T-cell (primary cell): Measurements from ENCODE around the gene HCFC1. TPM values are rescaled to one million over a fixed set of nuclear protein-coding genes. Genes with fewer than 3 reads are reported as not detected.

Experiments used
- ATAC-seq, 4 experiments: fragments of 200-7000 bp in 3 of 4; fragments of 150-1000 bp in 1 of 4; cut with Tn5 transposase; replicated peaks in 1 of 4; 1 replicate in 3 of 4; 2 replicates in 1 of 4; pipeline ENCODE4 v1.10.0; 2021; ENCODE audit warnings: moderate library complexity in 3 of 4, mild to moderate bottlenecking in 2 of 4, moderate number of reproducible peaks in 1 of 4
- CTCF ChIA-PET, 2 donors: fragments of 300-600 bp; sonication (Branson Sonifier 250); formaldehyde crosslinking; loops; one replicate each; lab custom pipeline; 2022; ENCODE audit warnings: antibody characterized with exemption in 2 of 2; lab: Charles Lee
- POLR2A ChIA-PET, 2 donors: fragments of 300-600 bp; sonication (Branson Sonifier 250); formaldehyde crosslinking; loops; one replicate each; lab custom pipeline; 2022; ENCODE audit warnings: antibody characterized with exemption in 2 of 2; lab: Charles Lee
- DNase-seq, 35 experiments: peaks; one replicate each; pipeline versions ENCODE4 v3.0.0 to v3.0.0-alpha.2; 2013 to 2023
- H3K27ac ChIP-seq: one replicate; pipeline ENCODE4 v1.5.1; 2013; ENCODE audit warnings: low read length
- H3K27me3 ChIP-seq, 2 experiments: replicated peaks in 1 of 2; 1 replicate in 1 of 2; 2 replicates in 1 of 2; pipeline versions ENCODE4 v1.6.1 to v1.7.0; 2013; ENCODE audit warnings: low read length in 1 of 2, mixed read lengths in 1 of 2; ENCODE audit not compliant: control insufficient read depth in 2 of 2, insufficient read depth in 2 of 2; ENCODE audit errors: extremely low read depth in 1 of 2
- H3K36me3 ChIP-seq, 2 donors: 1 replicate in 1 of 2; 2 replicates in 1 of 2; pipeline versions ENCODE4 v1.6.1 to v1.7.0; 2013; ENCODE audit warnings: low read length in 1 of 2; ENCODE audit not compliant: control insufficient read depth in 2 of 2, insufficient read depth in 1 of 2; ENCODE audit errors: extremely low read depth in 1 of 2
- H3K4me1 ChIP-seq, 2 experiments: 1 replicate in 1 of 2; 2 replicates in 1 of 2; pipeline versions ENCODE4 v1.6.1 to v1.7.0; 2013; ENCODE audit warnings: low read length in 2 of 2, mixed read lengths in 1 of 2; ENCODE audit not compliant: insufficient read depth in 2 of 2, control insufficient read depth in 1 of 2; ENCODE audit errors: extremely low read depth in 1 of 2
- H3K4me3 ChIP-seq, 2 donors: 1 replicate in 1 of 2; 2 replicates in 1 of 2; pipeline versions ENCODE4 v1.5.1 to v1.7.0; 2013; ENCODE audit warnings: mild to moderate bottlenecking in 2 of 2, low read length in 1 of 2, moderate library complexity in 1 of 2; ENCODE audit not compliant: control insufficient read depth in 1 of 2; ENCODE audit errors: extremely low read depth in 1 of 2
- H3K9me3 ChIP-seq: 2 replicates; pipeline ENCODE4 v1.7.0; 2013
- H3K27ac Mint-ChIP-seq, 2 donors: one replicate each; pipeline ENCODE4 v1.8.0; 2020 to 2021; ENCODE audit warnings: mild to moderate bottlenecking in 2 of 2, mixed read lengths in 2 of 2
- H3K27me3 Mint-ChIP-seq, 2 donors: one replicate each; pipeline ENCODE4 v1.8.0; 2021 to 2022; ENCODE audit warnings: mixed read lengths in 2 of 2
- H3K36me3 Mint-ChIP-seq: one replicate; pipeline ENCODE4 v1.8.0; 2021; ENCODE audit warnings: mixed read lengths
- H3K4me1 Mint-ChIP-seq, 3 donors: one replicate each; pipeline ENCODE4 v1.8.0; 2020 to 2022; ENCODE audit warnings: mixed read lengths in 3 of 3, mild to moderate bottlenecking in 1 of 3
- H3K4me3 Mint-ChIP-seq, 3 donors: one replicate each; pipeline ENCODE4 v1.8.0; 2020 to 2022; ENCODE audit warnings: mild to moderate bottlenecking in 3 of 3, mixed read lengths in 3 of 3, moderate library complexity in 3 of 3
- H3K9me3 Mint-ChIP-seq, 3 donors: one replicate each; pipeline ENCODE4 v1.8.0; 2020 to 2022; ENCODE audit warnings: mixed read lengths in 3 of 3
- WGBS: methylation state at CpG from one replicate; pipeline ENCODE4 v1.1.5; 2013; ENCODE audit warnings: missing lambda C conversion rate; ENCODE audit not compliant: insufficient coverage; 5-methylcytosine and 5-hydroxymethylcytosine counted together
- total RNA-seq, 35 experiments: library from RNA in 6 of 35; stranded (reverse) in 6 of 35; fragments of 120-200 nt in 1 of 35; gene quantifications; one replicate each; pipeline versions ENCODE4 v1.2.1 to v1.2.4 and lab custom pipeline; 2013 to 2026

HCFC1 gene
- total RNA-seq, 5 donors from 2014 or later (not counting 1 experiment from before 2014, with no cell fraction given) = 67.1 to 73.4 (median 69.2) TPM

DNA sequence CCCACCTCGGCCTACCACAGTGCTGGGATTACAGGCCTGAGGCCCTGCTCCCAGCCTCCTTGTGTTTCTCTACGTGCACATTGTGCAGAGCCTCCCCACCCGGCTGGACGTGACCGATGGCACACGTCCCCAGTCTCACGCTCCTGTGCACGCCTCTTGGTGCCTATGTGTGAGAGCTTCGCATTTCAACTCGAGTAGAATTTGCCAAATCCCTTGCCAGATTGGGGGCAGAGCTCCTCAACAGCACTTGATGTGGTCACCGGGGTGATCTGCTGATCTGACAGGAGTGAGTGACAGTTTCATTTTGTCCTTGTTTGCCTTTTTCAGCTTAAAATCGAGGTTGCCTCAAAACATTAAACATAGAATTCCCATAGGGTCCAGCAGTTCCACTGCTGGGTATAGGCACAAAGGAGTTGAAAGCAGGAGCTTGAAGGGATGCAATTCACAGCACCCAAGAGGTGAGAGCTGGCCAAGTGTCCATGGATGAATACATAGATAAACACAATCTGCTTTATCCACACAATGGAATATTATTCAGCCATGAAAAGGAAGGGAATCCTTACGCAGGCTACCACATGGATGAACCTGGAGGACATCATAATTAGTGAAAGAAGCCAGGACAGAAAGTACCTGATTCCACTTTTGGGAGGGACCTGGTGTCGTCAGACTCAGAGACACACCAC, 18.5 kb upstream of the HCFC1 start:
- Histone ChIP-seq H3K4me1 (peaks cover 0 to 37% of the 10 kb centered on the region in 2 experiments), H3K4me3 (no peak overlapping the region), H3K27ac (peak overlapping the region; percentile 34), H3K27me3 (no peaks in the 10 kb centered on the region), H3K9me3 (no peaks in the 10 kb centered on the region), H3K36me3 (no peaks in the 10 kb centered on the region)
- peak overlapping the region; percentile 36 to 65 (median 64) for H3K4me3 Mint-ChIP-seq
- WGBS = 45% methylated on average over 4 of the region's 14 CpGs
- ChIA-PET POLR2A (no interaction called here), CTCF (interaction anchor here in 1 of 2 donors (0.9 kb wide), 1 partner anchor 12 kb away, joined by 3 read pairs; no protein-coding TSS in a partner anchor)
- H3K36me3 Mint-ChIP-seq = no peaks in the 10 kb centered on the region
- H3K4me1 Mint-ChIP-seq = peaks cover 19 to 31% (median 19%) of the 10 kb centered on the region in 3 donors
- H3K9me3 Mint-ChIP-seq = no peaks in the 10 kb centered on the region
- peak overlapping the region; percentile 89 to 91 for H3K27ac Mint-ChIP-seq
- peak in 3 of 35 experiments; percentile 31 to 50 (median 39) for DNase-seq
- peaks cover 0 to 12% of the 10 kb centered on the region in 2 donors for H3K27me3 Mint-ChIP-seq
- peak; percentile 24 to 55 (median 38) for ATAC-seq

DNA sequence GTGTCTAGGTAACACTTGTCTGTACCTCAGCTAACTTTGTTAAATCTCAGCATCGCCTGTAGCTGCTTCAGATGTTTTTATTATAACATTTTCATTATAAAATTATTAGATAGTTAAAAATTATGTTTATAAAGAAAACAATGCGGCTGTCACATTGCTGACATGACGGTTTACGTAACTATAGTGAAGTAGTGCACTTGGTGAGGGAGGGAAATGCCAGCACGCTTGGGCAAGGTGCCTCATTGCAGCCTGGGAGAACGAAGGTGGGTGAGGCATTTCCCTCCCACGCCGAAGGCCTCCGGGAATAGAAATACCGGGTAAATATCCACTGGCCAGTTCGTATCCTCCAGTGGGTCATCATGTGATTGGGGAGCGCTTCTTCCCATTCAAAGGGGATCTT, 16.9 kb upstream of the HCFC1 start:
- no peak for ATAC-seq
- no peaks in the 10 kb centered on the region for H3K9me3 Mint-ChIP-seq
- Histone ChIP-seq H3K27me3 (no peaks in the 10 kb centered on the region), H3K4me3 (no peak overlapping the region), H3K36me3 (no peaks in the 10 kb centered on the region), H3K4me1 (peaks cover 0 to 53% of the 10 kb centered on the region in 2 experiments), H3K27ac (no peak overlapping the region), H3K9me3 (no peaks in the 10 kb centered on the region)
- 100% methylated on average over 6 of the region's 12 CpGs for whole genome bisulfite sequencing
- ChIA-PET CTCF (no interaction called here), POLR2A (no interaction called here)
- H3K4me1 Mint-ChIP-seq = peaks cover 28 to 46% (median 33%) of the 10 kb centered on the region in 3 donors
- no peak overlapping the region for H3K27ac Mint-ChIP-seq
- DNase-seq = no peak
- H3K4me3 Mint-ChIP-seq = no peak overlapping the region
- H3K36me3 Mint-ChIP-seq = no peaks in the 10 kb centered on the region
- peaks cover 0 to 15% of the 10 kb centered on the region in 2 donors for H3K27me3 Mint-ChIP-seq

DNA sequence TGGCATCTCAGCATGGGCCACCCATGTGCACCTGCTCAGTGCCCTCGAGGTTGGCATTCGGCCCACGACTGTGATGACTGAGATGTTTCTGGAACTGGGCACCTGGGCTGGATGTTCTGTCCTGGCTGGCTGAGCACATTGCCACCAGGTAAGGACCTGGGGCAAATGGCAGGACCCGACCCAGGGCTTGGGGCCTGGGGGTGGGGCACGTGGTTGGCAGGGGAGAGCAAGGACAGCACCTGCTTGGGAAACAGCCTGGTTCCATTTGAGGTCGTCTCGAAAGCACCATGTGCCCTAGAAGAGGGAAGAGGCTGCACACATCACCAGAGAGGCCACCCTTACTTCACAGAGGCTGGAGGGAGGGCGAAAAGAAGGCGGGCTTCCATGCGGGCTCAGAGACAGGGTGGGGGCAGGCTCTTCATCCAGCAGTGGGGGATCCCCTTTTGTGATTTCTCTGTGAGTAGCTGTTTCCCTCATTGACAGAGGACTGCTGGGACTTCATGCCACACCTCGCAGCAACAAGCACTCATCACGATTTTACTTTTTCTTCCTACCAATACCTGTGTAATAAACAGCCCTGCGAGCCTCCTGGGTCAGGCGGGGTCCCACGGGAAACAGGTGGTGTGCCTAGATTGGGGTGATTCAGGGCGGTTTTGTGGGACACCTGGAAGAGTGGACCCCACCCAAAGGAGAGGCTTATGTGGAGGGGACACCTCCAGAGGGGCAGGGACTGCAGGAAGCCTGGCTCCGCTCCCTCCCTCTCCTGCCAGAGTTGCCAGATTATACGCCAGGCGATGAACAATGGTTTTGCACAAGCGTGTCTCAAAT, 12.9 kb upstream of the HCFC1 start:
- H3K4me3 ChIP-seq = no peak overlapping the region
- WGBS = 63% methylated on average over 3 of the region's 20 CpGs

DNA sequence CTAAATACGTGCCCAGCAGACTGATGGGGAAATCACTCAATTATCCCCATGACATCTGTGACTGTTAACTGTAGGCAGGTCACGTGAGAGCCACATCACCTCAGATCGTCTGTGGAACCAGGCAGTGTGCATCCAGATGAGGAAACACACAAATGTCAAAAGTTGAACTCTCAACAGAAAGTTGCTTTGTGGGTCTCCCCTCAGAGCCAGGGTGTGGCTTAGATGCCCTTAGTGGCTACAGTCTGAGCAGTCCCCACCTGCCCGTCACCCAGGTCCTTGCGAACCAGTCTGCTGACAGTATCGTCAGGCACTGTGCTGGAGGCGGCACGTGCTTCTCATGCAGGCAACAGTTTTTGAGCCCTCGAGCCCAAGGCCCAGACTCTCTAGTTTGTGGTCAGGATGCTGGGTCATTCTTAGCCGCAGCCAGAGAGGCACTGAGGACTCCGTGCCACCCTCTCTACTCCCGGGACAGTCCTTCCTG, 11.7 kb upstream of the HCFC1 start:
- ChIA-PET POLR2A (no interaction called here), CTCF (interaction anchor here in 1 of 2 donors (1.0 kb wide), 1 partner anchor 35 kb away, joined by 4 read pairs; no protein-coding TSS in a partner anchor)
- H3K27me3 Mint-ChIP-seq = peaks cover 0 to 6% of the 10 kb centered on the region in 2 donors
- H3K4me1 ChIP-seq = peaks cover 17 to 74% of the 10 kb centered on the region in 2 experiments
- peak overlapping the region; percentile 95 to 98 for H3K27ac Mint-ChIP-seq
- H3K4me3 ChIP-seq = no peak overlapping the region
- peak overlapping the region; percentile 93 for H3K27ac ChIP-seq
- H3K27me3 ChIP-seq = no peaks in the 10 kb centered on the region
- peak overlapping the region; percentile 17 to 77 (median 36) for H3K4me3 Mint-ChIP-seq
- no peaks in the 10 kb centered on the region for H3K9me3 ChIP-seq
- DNase-seq (peak in 1 of 35 experiments; percentile 33), ATAC-seq (no peak)
- 100% methylated on average over 3 of the region's 12 CpGs for WGBS
- no peaks in the 10 kb centered on the region for H3K36me3 Mint-ChIP-seq
- H3K9me3 Mint-ChIP-seq = no peaks in the 10 kb centered on the region
- H3K36me3 ChIP-seq = no peaks in the 10 kb centered on the region
- H3K4me1 Mint-ChIP-seq = peaks cover 34 to 59% (median 49%) of the 10 kb centered on the region in 3 donors

More for the DNA sequence above, 12.9 kb upstream of the HCFC1 start:
- CTCF ChIA-PET = interaction anchor here in 1 of 2 donors (0.6 kb wide), 1 partner anchor 103 kb away, joined by 3 read pairs; no protein-coding TSS in a partner anchor
- peaks cover 17 to 77% of the 10 kb centered on the region in 2 experiments for H3K4me1 ChIP-seq
- POLR2A ChIA-PET = interaction anchor here in 1 of 2 donors (0.5 kb wide), 1 partner anchor 386 kb away, joined by 21 read pairs; no protein-coding TSS in a partner anchor
- peak overlapping the region; percentile 95 to 98 for H3K27ac Mint-ChIP-seq
- no peaks in the 10 kb centered on the region for H3K36me3 ChIP-seq
- H3K9me3 Mint-ChIP-seq = no peaks in the 10 kb centered on the region
- no peaks in the 10 kb centered on the region for H3K9me3 ChIP-seq
- H3K4me3 Mint-ChIP-seq = peak overlapping the region; percentile 61 to 76 (median 76)
- H3K27me3 ChIP-seq = no peaks in the 10 kb centered on the region
- H3K4me1 Mint-ChIP-seq = peaks cover 38 to 63% (median 52%) of the 10 kb centered on the region in 3 donors
- peak; percentile 17 to 60 (median 32) for ATAC-seq
- peak in 13 of 35 experiments; percentile 3 to 73 (median 33) for DNase-seq
- peaks cover 0 to 10% of the 10 kb centered on the region in 2 donors for H3K27me3 Mint-ChIP-seq
- H3K36me3 Mint-ChIP-seq = no peaks in the 10 kb centered on the region
- peak overlapping the region; percentile 93 for H3K27ac ChIP-seq

DNA sequence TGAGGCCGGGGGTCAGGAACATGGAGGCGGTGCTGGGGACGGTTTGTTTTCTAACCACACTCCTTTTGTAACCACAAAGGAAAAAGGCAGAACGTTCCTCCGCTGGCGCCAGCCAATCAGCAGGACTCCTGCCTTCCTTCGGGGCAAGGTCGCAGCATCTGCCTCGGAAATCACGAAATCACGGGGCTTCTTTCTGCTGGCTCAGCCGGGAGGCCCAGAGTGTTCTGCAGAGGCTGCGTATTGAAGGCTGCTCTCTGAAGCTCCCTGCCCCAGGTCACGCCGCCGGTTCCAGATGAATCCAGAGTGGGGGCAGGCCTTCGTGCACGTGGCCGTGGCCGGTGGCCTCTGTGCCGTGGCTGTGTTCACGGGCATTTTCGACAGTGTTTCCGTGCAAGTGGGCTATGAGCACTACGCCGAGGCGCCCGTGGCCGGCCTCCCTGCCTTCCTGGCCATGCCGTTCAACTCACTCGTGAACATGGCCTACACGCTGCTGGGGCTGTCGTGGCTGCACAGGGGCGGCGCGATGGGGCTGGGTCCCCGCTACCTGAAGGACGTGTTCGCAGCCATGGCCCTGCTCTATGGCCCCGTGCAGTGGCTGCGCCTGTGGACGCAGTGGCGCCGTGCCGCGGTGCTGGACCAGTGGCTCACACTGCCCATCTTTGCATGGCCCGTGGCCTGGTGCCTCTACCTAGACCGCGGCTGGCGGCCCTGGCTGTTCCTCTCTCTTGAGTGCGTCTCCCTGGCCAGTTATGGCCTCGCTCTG, 10.3 kb upstream of the HCFC1 start:
- CTCF ChIA-PET = interaction anchor here (1.0 to 1.3 kb wide), 2 partner anchors 10 to 13 kb away, joined by 4 to 5 read pairs; partner anchors contain the start of gene HCFC1 (in 1 of the 2)
- peak; percentile 54 to 63 (median 58) for ATAC-seq

More for the DNA sequence above, 10.3 kb upstream of the HCFC1 start:
- POLR2A ChIA-PET = no interaction called here
- no peaks in the 10 kb centered on the region for H3K9me3 ChIP-seq
- Mint-ChIP-seq H3K9me3 (no peaks in the 10 kb centered on the region), H3K36me3 (no peaks in the 10 kb centered on the region), H3K4me3 (peak overlapping the region; percentile 74 to 77 (median 75)), H3K27ac (peak overlapping the region; percentile 95 to 98), H3K27me3 (peaks cover 0 to 3% of the 10 kb centered on the region in 2 donors), H3K4me1 (peaks cover 34 to 54% (median 45%) of the 10 kb centered on the region in 3 donors)
- peaks cover 17 to 70% of the 10 kb centered on the region in 2 experiments for H3K4me1 ChIP-seq
- WGBS = 43% methylated on average over 30 of the region's 52 CpGs
- H3K27ac ChIP-seq = peak overlapping the region; percentile 93
- H3K27me3 ChIP-seq = no peaks in the 10 kb centered on the region
- H3K36me3 ChIP-seq = no peaks in the 10 kb centered on the region
- peak in 34 of 35 experiments; percentile 30 to 74 (median 46) for DNase-seq
- peak overlapping the region in 1 of 2 donors; percentile 25 for H3K4me3 ChIP-seq
